Measurements from ENCODE around the gene GRAMD1A. TPM values are rescaled to one million over a fixed set of nuclear protein-coding genes. Genes with fewer than 3 reads are reported as not detected.

Gene GRAMD1A
- total and polyA plus RNA-seq, 2 of the 8 experiments (the other 6 are each of a cell fraction or from before 2014, with no cell fraction given) = 113 to 154 TPM

GRCh38 chr19:35066121-35066520 lies 66.0 kb downstream of the GRAMD1A start:
- Histone ChIP-seq H2BK5ac (ENCODE audit: low read depth, low read length) (no peak overlapping the region), H3K56ac (replicated peaks; ENCODE audit: insufficient read length, low read depth, low read length) (no peak overlapping the region), H3K23me2 (ENCODE audit: low read depth, low read length) (no peaks in the 10 kb centered on the region; the same call in 1 of the 2 replicates), H3K79me2 (ENCODE audit: control insufficient read depth in 1 of 2, insufficient read depth in 2 of 2, low read length in 2 of 2) (no peaks in the 10 kb centered on the region), H2BK12ac (ENCODE audit: low read depth, low read length) (0 out of 2 replicates have a peak overlapping the region, but pooled peaks have one; percentile 88), H2BK120ac (replicated peaks; ENCODE audit: low read depth, low read length) (no peak overlapping the region), H4K5ac (ENCODE audit: insufficient read length, low read depth, low read length) (no peak overlapping the region), H3K36me3 (ENCODE audit: control insufficient read depth in 2 of 4, insufficient read depth in 4 of 4, low read length in 3 of 4) (no peaks in the 10 kb centered on the region), H2AFZ (ENCODE audit: low read length) (no peak overlapping the region), H3K18ac (ENCODE audit: extremely low read depth, low read length) (no peak overlapping the region), H3K4me1 (replicated peaks in 1 of 4; ENCODE audit: control insufficient read depth in 3 of 4, insufficient read depth in 4 of 4, low read length in 3 of 4) (peaks cover 3 to 13% (median 11%) of the 10 kb centered on the region in 4 experiments), H4K91ac (replicated peaks; ENCODE audit: insufficient read length, low read length) (no peak overlapping the region), H2BK20ac (ENCODE audit: low read length) (no peak overlapping the region), H3K9ac (replicated peaks in 1 of 4; ENCODE audit: extremely low read depth in 1 of 4, low read depth in 3 of 4, low read length in 3 of 4) (no peak overlapping the region), H3K23ac (ENCODE audit: insufficient read length) (no peak overlapping the region), H3K79me1 (ENCODE audit: low read depth, low read length) (no peaks in the 10 kb centered on the region), H2BK15ac (ENCODE audit: low read length) (no peak overlapping the region), H3K9me3 (ENCODE audit: insufficient read depth in 2 of 2, low read depth in 1 of 2, low read length in 1 of 2) (peaks cover 3 to 4% of the 10 kb centered on the region in 2 experiments; a peak in 3 of 4 replicates), H4K20me1 (replicated peaks in 1 of 2; ENCODE audit: control insufficient read depth in 1 of 2, insufficient read depth in 2 of 2, low read length in 2 of 2) (no peaks in the 10 kb centered on the region), H2AK5ac (ENCODE audit: low read depth, low read length) (no peak overlapping the region), H3K4me3 (ENCODE audit: extremely low read depth in 1 of 4, insufficient read depth in 2 of 4, low read depth in 3 of 4, low read length in 4 of 4) (no peak overlapping the region), H4K8ac (ENCODE audit: extremely low read depth, insufficient read depth, low read length) (no peak overlapping the region; the same call in 1 of the 2 replicates), H3K27ac (ENCODE audit: low read depth, low read length) (no peak overlapping the region), H3K27me3 (replicated peaks in 1 of 4; ENCODE audit: control insufficient read depth in 3 of 4, extremely low read depth in 1 of 4, insufficient read depth in 3 of 4, low read length in 3 of 4) (peaks cover 0 to 2% (median 0%) of the 10 kb centered on the region in 4 experiments; a peak in 1 of 7 replicates), H3K4ac (replicated peaks; ENCODE audit: insufficient read length, low read depth, low read length) (no peak overlapping the region), H3K4me2 (ENCODE audit: insufficient read depth in 1 of 2, low read depth in 2 of 2, low read length in 2 of 2) (no peak overlapping the region), H3K14ac (ENCODE audit: insufficient read length) (no peak overlapping the region)
- no peak for DNase-seq (ENCODE audit: low read depth in 1 of 2, low spot score in 2 of 2)
- CTCF ChIA-PET (ENCODE audit: partially characterized antibody) = interaction anchor here (0.7 to 5.0 kb wide), 29 partner anchors 7 to 404 kb away, joined by 3 to 73 read pairs (median 7); partner anchors contain the start of genes FXYD3, FXYD7 and LGI4
- FAIRE-seq = no peak
- WGBS, 2 experiments (ENCODE audit: extremely low coverage in 1 of 2, insufficient coverage in 1 of 2, insufficient read length in 1 of 2, insufficient replicate concordance in 2 of 2, low coverage in 1 of 2, low lambda C conversion rate in 2 of 2, missing lambda C conversion rate in 1 of 2) = 93% methylated on average over 14 of the region's 15 CpGs; no CpG with 5 or more reads in 1 of the 2 experiments
- POLR2A ChIA-PET (ENCODE audit: partially characterized antibody) = interaction anchor here (0.9 to 3.0 kb wide), 11 partner anchors 8 to 188 kb away, joined by 3 to 26 read pairs (median 7); partner anchors contain the start of genes FXYD3, FXYD5 and FXYD7
- TF ChIP-seq BCL11A (IDR thresholded peaks at IDR 0.05; ENCODE audit: low read depth in 2 of 2, low read length in 2 of 2) (no peak), RBBP5 (IDR thresholded peaks at IDR 0.05; ENCODE audit: borderline replicate concordance, low read depth, low read length) (no peak), ATF3 (IDR thresholded peaks at IDR 0.05; ENCODE audit: insufficient read depth, low read depth, low read length) (no peak), GABPA (IDR thresholded peaks at IDR 0.05; ENCODE audit: borderline replicate concordance, insufficient read depth, low read length) (no peak), CBX5 (IDR thresholded peaks at IDR 0.05; ENCODE audit: low read depth, low read length) (no peak), SIN3A (conservative IDR thresholded peaks at IDR 0.05 in 1 of 2, IDR thresholded peaks at IDR 0.05 in 1 of 2; ENCODE audit: low read depth in 1 of 2, low read length in 2 of 2) (no peak), RAD21 (IDR thresholded peaks at IDR 0.05 in 1 of 2, conservative IDR thresholded peaks at IDR 0.05 in 1 of 2; ENCODE audit: low read depth in 2 of 2, low read length in 2 of 2) (no peak), ASH2L (IDR thresholded peaks at IDR 0.05; ENCODE audit: low read length) (no peak), SIRT6 (IDR thresholded peaks at IDR 0.05; ENCODE audit: low read length) (no peak), TAF7 (optimal IDR thresholded peaks at IDR 0.05; ENCODE audit: borderline replicate concordance, low read depth, low read length) (no peak)

Measured in H1 (cell line).